Activated T-helper 2 cell treated with anti-CD3 and anti-CD28 coated beads, Interferon-gamma antibody, Interleukin-2, Interleukin-4, amounts not matched to agents 10 μg/mL and 5 μg/mL and 100 μg/mL, durations not matched to agents 14 hours and 24 hours and 36 hours (primary cell): Measurements from ENCODE around the gene GPR78. TPM values are rescaled to one million over a fixed set of nuclear protein-coding genes. Genes with fewer than 3 reads are reported as not detected.

ENCODE experiments used
- DNase-seq: peaks from one replicate; pipeline ENCODE4 v3.0.0; 2021; ENCODE audit warnings: low spot score
- H3K27ac Mint-ChIP-seq: one replicate; pipeline ENCODE4 v1.8.0; 2021; ENCODE audit warnings: mixed read lengths
- H3K27me3 Mint-ChIP-seq: one replicate; pipeline ENCODE4 v1.8.0; 2021; ENCODE audit warnings: low read depth, mixed read lengths
- H3K36me3 Mint-ChIP-seq: one replicate; pipeline ENCODE4 v1.8.0; 2021; ENCODE audit warnings: low read depth, mixed read lengths
- H3K4me1 Mint-ChIP-seq: one replicate; pipeline ENCODE4 v1.8.0; 2021; ENCODE audit warnings: low read depth, mixed read lengths
- H3K4me3 Mint-ChIP-seq: one replicate; pipeline ENCODE4 v1.8.0; 2021; ENCODE audit warnings: low read depth, mild to moderate bottlenecking, moderate library complexity, mixed read lengths
- H3K9me3 Mint-ChIP-seq: one replicate; pipeline ENCODE4 v1.8.0; 2021; ENCODE audit warnings: mixed read lengths
- intact Hi-C: fragments of 100-400 bp; cut with micrococcal nuclease; formaldehyde crosslinking; loops from one replicate; pipeline ENCODE4 v1.15.1; 2023
- total RNA-seq: library from RNA; stranded (reverse); gene quantifications from 2 replicates; pipeline ENCODE4 v1.2.3, GENCODE V29; 2022

Gene GPR78
- total RNA-seq, 1 donor from 2014 or later: not detected

DNA sequence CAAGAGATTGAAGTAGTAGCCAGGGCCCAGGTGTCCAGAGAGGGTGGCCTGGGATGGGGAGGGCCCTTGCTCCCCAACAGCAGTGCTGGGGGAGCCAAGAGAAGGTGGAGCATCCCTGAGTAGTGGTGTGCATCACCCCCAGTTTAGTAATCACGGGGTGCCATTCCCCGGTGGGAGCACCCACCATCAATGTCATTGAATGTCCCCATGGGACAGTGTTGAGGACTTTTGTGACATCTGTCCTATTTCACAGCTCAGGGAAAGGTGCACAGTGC, 7.9 kb downstream of the GPR78 start:
- DNase-seq: no peak
- Mint-ChIP-seq H3K4me1 (no peaks in the 10 kb centered on the region), H3K4me3 (no peak overlapping the region), H3K36me3 (no peaks in the 10 kb centered on the region), H3K27me3 (peaks cover 8% of the 10 kb centered on the region), H3K27ac (no peak overlapping the region), H3K9me3 (no peaks in the 10 kb centered on the region)
- intact Hi-C loops: no loop called here

DNA sequence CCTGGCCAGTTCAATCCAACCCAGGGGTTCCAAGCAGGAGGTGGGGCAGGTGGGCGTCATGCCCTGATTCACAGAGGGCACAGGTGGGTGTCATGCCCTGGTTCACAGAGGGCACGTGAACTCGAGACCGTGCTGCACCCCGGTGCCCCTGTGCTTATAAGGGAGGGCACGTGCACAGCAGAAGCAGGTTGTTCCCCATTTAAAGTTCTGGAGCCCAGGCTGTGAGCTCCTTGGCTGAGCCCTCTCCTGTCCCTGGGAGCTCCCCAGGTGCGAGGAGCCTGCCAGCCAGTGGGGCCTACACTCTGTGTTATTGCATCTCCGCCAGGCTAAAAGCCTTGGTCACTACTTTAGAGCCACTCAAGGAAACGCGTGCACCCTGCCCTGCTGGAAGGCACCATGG, 9.1 kb downstream of the GPR78 start:
- DNase-seq: no peak
- H3K27me3 Mint-ChIP-seq: peaks cover 16% of the 10 kb centered on the region
- no peaks in the 10 kb centered on the region for H3K4me1 Mint-ChIP-seq
- intact Hi-C loops: no loop called here
- H3K4me3 Mint-ChIP-seq: no peak overlapping the region
- no peak overlapping the region for H3K27ac Mint-ChIP-seq
- no peaks in the 10 kb centered on the region for H3K36me3 Mint-ChIP-seq
- no peaks in the 10 kb centered on the region for H3K9me3 Mint-ChIP-seq

DNA sequence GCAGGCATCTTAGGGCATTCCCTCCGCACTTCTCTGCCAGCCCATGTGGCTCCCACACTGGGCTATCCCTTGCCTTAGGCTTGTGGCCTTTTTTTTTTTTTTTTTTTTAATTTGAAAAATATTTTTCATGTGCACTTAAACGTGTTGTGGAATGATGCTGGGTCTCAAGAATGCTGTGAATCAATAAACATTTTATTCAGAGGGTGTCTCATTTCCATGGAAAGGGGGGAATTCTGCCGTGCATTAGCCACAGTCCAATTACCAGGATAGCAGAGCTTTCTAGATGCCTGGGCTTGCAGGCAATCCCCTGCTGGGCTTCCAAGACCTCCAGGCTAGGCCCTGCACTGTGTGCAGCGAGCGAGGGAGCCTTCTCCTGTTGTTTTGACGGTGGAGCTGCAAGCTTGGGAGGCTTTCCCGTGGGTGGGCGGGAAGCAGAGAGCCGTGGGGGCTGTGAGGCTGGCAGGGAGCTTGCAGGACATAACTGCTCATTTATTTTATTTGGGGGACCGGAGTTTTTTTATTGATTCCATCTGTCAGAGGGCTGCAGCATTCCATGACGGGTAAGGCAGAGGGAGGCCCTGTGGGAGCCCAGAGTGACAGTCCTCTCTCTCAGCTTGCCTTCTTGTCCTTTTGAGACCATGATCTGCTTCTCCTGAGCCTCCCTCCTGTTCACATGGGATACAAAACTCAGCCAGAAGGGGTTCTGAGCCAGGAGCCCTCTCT, 9.8 kb downstream of the GPR78 start:
- Mint-ChIP-seq H3K27ac (no peak overlapping the region), H3K27me3 (peaks cover 17% of the 10 kb centered on the region), H3K36me3 (no peaks in the 10 kb centered on the region), H3K4me1 (no peaks in the 10 kb centered on the region), H3K4me3 (no peak overlapping the region), H3K9me3 (no peaks in the 10 kb centered on the region)
- no peak for DNase-seq
- intact Hi-C loops: no loop called here

DNA sequence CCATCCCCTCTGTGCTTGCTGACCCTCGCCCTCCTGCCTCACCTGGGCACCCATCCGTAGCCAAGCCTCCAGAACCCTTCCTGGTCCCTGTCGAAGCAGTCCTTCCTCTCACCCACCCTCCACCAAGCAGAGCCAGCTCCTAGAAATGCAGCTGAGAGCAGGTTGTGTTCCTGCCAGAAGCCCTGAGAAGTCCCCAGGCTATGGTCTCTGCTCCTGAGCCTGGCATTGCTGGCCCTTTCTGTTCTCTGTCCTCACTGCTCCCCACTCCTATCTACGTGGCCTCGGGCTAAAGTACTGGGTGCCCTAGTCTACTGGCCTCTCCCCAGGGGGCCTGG, 10.3 kb downstream of the GPR78 start:
- H3K4me1 Mint-ChIP-seq: no peaks in the 10 kb centered on the region
- H3K27ac Mint-ChIP-seq: no peak overlapping the region
- no peak overlapping the region for H3K4me3 Mint-ChIP-seq
- intact Hi-C loops: no loop called here
- H3K27me3 Mint-ChIP-seq: peaks cover 17% of the 10 kb centered on the region
- H3K36me3 Mint-ChIP-seq: no peaks in the 10 kb centered on the region
- H3K9me3 Mint-ChIP-seq: no peaks in the 10 kb centered on the region
- DNase-seq: no peak

DNA sequence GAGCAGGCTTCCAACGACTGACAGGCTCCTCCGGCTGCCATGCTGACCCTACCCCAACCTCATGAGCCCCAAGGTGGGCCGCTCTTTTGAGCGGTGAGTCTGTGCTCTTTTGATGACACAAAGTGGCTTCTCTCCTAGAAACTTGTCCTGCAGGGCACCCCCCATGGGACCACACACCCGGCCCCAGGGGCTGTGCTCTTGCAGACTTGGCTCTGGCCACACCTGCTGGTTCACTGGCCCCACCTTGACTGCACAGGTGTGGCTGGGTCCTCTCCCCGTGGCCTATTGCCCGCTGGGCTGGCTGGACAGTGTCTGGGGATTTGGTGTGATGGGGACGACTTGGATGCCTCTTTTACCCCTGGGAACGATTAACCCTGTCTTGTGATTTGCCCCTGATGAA, 10.9 kb downstream of the GPR78 start:
- H3K27ac Mint-ChIP-seq: no peak overlapping the region
- H3K4me3 Mint-ChIP-seq: no peak overlapping the region
- no peaks in the 10 kb centered on the region for H3K4me1 Mint-ChIP-seq
- no peaks in the 10 kb centered on the region for H3K9me3 Mint-ChIP-seq
- H3K36me3 Mint-ChIP-seq: no peaks in the 10 kb centered on the region
- intact Hi-C loops: no loop called here
- DNase-seq: no peak
- peaks cover 17% of the 10 kb centered on the region for H3K27me3 Mint-ChIP-seq

- H3K27me3 Mint-ChIP-seq: peaks cover 17% of the 10 kb centered on the region
- no peak overlapping the region for H3K27ac Mint-ChIP-seq
- no peak overlapping the region for H3K4me3 Mint-ChIP-seq
- no peaks in the 10 kb centered on the region for H3K4me1 Mint-ChIP-seq
- no peak for DNase-seq
- no peaks in the 10 kb centered on the region for H3K9me3 Mint-ChIP-seq
- intact Hi-C loops: no loop called here
- H3K36me3 Mint-ChIP-seq: no peaks in the 10 kb centered on the region
Observed at GRCh38 chr4:8591626-8592365, 11.6 kb downstream of the GPR78 start.

DNA sequence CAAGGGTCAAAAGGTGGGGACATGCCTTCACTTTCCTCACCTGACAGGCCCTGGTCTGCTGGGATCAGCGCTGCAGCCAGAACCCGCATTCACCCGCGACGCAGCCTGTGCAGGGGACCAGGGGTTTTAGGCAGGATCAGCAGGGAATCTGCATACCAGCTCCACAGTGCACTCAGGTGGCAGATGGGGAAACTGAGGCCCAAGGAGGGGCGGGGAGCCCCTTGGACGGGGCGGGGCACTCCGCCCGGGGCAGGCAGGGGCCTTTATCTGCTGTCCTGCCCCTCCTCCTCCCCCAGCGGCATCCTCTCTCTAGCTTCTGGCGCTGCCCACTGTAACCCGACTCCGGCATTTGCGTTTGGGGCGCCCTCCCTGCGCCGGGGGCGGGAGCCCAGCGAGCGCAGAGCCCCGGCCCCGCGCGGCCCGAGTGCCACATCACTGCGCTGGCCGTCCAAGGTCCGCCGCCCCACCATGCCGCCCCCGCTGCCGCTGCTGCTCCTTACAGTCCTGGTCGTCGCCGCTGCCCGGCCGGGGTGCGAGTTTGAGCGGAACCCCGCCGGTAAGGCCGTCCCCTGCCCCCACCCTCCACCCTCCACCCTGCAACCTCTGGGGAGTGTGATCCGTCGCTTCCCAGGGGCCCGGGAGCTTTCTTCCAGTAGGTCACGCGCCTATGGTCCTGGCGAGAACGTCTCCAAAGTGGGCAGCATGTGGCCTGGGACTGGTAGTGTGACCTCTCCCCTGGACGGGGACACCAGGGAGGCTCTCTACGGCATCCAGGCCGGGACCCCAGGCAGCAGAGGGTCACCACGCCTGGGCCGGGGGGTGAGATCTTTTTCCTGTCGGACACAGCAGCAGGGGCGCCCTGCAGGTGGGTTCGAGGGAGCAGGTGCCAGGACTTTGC, 12.4 kb downstream of the GPR78 start, which contains the start of gene CPZ:
CPZ (plus strand) TSS at position 400 of the 898 bp plus-strand sequence; CDS start at position 469, 69 bp downstream.
- no peaks in the 10 kb centered on the region for H3K4me1 Mint-ChIP-seq
- no peak within 1 kb of the TSS for H3K27ac Mint-ChIP-seq
- H3K4me3 Mint-ChIP-seq: no peak within 1 kb of the TSS
- DNase-seq: no peak
- peaks cover 17% of the 10 kb centered on the region for H3K27me3 Mint-ChIP-seq
- intact Hi-C loops: no loop called here
- no peaks in the 10 kb centered on the region for H3K36me3 Mint-ChIP-seq
- no peaks in the 10 kb centered on the region for H3K9me3 Mint-ChIP-seq

DNA sequence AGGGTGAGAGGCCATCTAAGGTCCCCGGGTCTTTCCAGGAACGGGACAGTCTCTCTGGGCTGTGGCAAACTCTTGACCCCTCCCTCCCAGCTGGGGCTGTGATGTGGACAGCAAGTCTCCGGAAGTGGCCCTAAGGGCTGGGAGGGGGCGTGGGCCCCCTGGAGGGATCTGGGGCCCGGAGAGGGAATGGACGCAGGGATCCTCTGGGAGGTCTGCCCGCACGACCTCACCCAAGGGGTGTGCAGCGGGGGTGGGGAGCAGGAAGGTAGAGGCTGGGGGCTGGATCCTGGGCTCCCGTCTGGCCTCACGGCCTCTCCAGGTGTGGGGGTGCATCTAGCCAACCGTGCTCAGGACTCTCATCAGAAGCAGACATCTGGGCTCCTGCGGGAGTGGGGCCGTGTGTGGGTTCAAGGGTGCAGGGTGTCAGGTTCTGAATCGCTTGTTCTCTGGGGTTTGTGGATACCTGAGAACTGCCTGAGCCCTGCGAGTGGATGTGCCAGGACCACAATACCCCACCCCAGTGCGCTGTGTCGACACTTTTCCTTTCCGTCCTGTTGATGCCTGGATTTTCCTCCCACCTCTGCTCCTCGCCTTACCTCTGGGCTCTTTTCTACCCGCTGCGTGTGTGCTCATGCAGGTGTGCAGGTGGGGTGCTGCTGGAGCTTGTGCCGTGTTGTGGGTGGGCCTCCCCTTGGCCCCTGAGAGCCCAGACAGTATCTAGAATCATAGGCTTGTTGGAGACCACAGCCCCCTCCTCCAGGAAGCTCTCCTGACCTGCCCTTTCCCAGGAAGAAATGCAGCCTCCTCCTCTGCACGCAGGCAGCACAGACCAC, 13.3 kb downstream of the GPR78 start:
- DNase-seq: no peak
- no peaks in the 10 kb centered on the region for H3K4me1 Mint-ChIP-seq
- no peaks in the 10 kb centered on the region for H3K36me3 Mint-ChIP-seq
- H3K4me3 Mint-ChIP-seq: no peak overlapping the region
- intact Hi-C loops: loop anchor here (1.0 kb wide), 1 partner anchor 351 kb away; no protein-coding TSS in a partner anchor
- H3K9me3 Mint-ChIP-seq: no peaks in the 10 kb centered on the region
- no peak overlapping the region for H3K27ac Mint-ChIP-seq
- peaks cover 17% of the 10 kb centered on the region for H3K27me3 Mint-ChIP-seq

- intact Hi-C loops: loop anchor here (1.0 kb wide), 1 partner anchor 352 kb away; no protein-coding TSS in a partner anchor
- Mint-ChIP-seq H3K36me3 (no peaks in the 10 kb centered on the region), H3K27me3 (peaks cover 17% of the 10 kb centered on the region), H3K4me1 (no peaks in the 10 kb centered on the region), H3K4me3 (no peak overlapping the region), H3K9me3 (no peaks in the 10 kb centered on the region), H3K27ac (no peak overlapping the region)
- no peak for DNase-seq
Observed at GRCh38 chr4:8594097-8595038, 14.2 kb downstream of the GPR78 start.

GRCh38 chr4:8595237-8596087, 15.3 kb downstream of the GPR78 start:
- H3K4me1 Mint-ChIP-seq: no peaks in the 10 kb centered on the region
- H3K9me3 Mint-ChIP-seq: no peaks in the 10 kb centered on the region
- no peaks in the 10 kb centered on the region for H3K36me3 Mint-ChIP-seq
- peaks cover 17% of the 10 kb centered on the region for H3K27me3 Mint-ChIP-seq
- no peak overlapping the region for H3K27ac Mint-ChIP-seq
- H3K4me3 Mint-ChIP-seq: no peak overlapping the region
- no peak for DNase-seq
- intact Hi-C loops: no loop called here

GRCh38 chr4:8596891-8597290, 16.7 kb downstream of the GPR78 start:
- no peaks in the 10 kb centered on the region for H3K9me3 Mint-ChIP-seq
- H3K36me3 Mint-ChIP-seq: no peaks in the 10 kb centered on the region
- H3K27ac Mint-ChIP-seq: no peak overlapping the region
- no peak overlapping the region for H3K4me3 Mint-ChIP-seq
- H3K4me1 Mint-ChIP-seq: no peaks in the 10 kb centered on the region
- intact Hi-C loops: no loop called here
- DNase-seq: no peak
- H3K27me3 Mint-ChIP-seq: peaks cover 11% of the 10 kb centered on the region
